Measurements from ENCODE around the gene PPP1R14D. TPM values are rescaled to one million over a fixed set of nuclear protein-coding genes. Genes with fewer than 3 reads are reported as not detected.

Gene PPP1R14D
- total RNA-seq, 2 experiments from 2014 or later = not detected

DNA sequence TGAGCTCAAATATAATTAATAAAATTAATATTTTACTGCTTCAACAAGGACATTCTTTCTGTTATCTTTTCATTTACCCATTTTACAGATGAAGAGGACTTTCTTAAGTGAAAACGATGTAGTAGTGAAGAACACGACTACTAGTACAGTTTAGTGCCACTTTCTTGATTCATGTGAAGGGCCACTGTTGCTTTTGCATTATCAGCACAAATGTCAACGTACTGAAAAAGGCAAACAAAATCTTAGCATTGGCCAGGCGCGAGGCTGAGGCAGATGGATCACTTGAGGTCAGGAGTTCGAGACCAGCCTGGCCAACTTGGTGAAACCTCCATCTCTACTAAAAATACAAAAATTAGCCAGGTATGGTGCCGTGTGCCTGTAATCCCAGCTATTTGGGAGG lies 9.5 kb downstream of the PPP1R14D start:
- no peak for DNase-seq
- no peak overlapping the region for H3K4me3 ChIP-seq (ENCODE audit: low read length)
- H3K9me3 Mint-ChIP-seq = no peaks in the 10 kb centered on the region
- H3K36me3 ChIP-seq (ENCODE audit: insufficient read depth, low read length) = peaks cover 9% of the 10 kb centered on the region
- CTCF ChIA-PET = interaction anchor here (0.6 kb wide), 1 partner anchor 24 kb away, joined by 3 read pairs; no protein-coding TSS in a partner anchor
- H3K27ac ChIP-seq (ENCODE audit: low read depth in 1 of 2, low read length in 2 of 2) = no peak overlapping the region
- no peak overlapping the region for H3K4me3 Mint-ChIP-seq
- POLR2A ChIA-PET = no interaction called here
- H3K4me1 ChIP-seq (ENCODE audit: insufficient read depth, low read length) = no peaks in the 10 kb centered on the region
- no peaks in the 10 kb centered on the region for H3K27me3 ChIP-seq (ENCODE audit: control insufficient read depth in 1 of 2, insufficient read depth in 2 of 2, low read length in 2 of 2)
- no peak overlapping the region for H3K27ac Mint-ChIP-seq
- peaks cover 19% of the 10 kb centered on the region for H3K36me3 Mint-ChIP-seq (ENCODE audit: low read depth)
- H3K4me1 Mint-ChIP-seq (ENCODE audit: low read depth) = no peaks in the 10 kb centered on the region
- peaks cover 8% of the 10 kb centered on the region for H3K27me3 Mint-ChIP-seq
- no peak for ATAC-seq (ENCODE audit: poor library complexity)
- intact Hi-C loops (cut with DNase I, micrococcal nuclease) = no loop called here
- TF ChIP-seq, protein P1, sequence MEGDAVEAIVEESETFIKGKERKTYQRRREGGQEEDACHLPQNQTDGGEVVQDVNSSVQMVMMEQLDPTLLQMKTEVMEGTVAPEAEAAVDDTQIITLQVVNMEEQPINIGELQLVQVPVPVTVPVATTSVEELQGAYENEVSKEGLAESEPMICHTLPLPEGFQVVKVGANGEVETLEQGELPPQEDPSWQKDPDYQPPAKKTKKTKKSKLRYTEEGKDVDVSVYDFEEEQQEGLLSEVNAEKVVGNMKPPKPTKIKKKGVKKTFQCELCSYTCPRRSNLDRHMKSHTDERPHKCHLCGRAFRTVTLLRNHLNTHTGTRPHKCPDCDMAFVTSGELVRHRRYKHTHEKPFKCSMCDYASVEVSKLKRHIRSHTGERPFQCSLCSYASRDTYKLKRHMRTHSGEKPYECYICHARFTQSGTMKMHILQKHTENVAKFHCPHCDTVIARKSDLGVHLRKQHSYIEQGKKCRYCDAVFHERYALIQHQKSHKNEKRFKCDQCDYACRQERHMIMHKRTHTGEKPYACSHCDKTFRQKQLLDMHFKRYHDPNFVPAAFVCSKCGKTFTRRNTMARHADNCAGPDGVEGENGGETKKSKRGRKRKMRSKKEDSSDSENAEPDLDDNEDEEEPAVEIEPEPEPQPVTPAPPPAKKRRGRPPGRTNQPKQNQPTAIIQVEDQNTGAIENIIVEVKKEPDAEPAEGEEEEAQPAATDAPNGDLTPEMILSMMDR (IDR thresholded peaks at IDR 0.05) = no peak
- no peaks in the 10 kb centered on the region for H3K9me3 ChIP-seq (ENCODE audit: control insufficient read depth in 1 of 2, insufficient read depth in 1 of 2, low read length in 2 of 2)

DNA sequence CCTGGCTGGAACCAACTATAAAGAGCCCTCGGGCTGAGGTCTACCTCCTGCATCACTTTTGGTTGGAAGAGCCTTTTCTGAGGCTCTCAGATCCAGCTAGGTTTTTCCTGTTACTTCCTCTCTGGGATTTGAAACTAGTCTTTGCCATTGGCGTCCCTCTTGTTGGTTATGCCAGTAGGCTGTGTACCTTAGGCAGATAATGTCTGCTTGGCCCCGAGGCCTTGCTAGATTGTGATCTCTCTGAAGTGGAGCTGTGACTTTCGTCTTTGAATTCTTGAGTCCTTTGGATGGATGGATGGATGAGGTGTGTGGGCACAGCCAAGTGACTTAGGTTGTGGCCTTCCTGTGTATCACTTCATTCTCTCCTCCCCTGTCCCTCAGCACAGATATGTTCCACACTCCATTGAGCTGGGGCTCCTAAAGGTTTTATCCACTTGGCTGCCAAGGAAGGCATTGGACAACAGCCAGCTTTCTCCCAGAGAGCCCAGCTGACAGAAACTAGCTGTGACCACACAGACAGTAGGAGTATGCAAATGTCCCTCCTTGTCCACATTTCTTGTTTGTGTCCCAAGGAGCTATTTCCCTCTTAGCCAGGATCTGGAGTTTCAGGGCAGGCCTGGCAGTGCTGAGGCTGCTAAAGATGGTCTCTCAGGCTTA lies 13.3 kb downstream of the PPP1R14D start:
- Mint-ChIP-seq H3K4me1 (ENCODE audit: low read depth) (no peaks in the 10 kb centered on the region), H3K27ac (no peak overlapping the region), H3K4me3 (no peak overlapping the region), H3K36me3 (ENCODE audit: low read depth) (peaks cover 39% of the 10 kb centered on the region), H3K27me3 (no peaks in the 10 kb centered on the region), H3K9me3 (no peaks in the 10 kb centered on the region)
- Histone ChIP-seq H3K4me1 (ENCODE audit: insufficient read depth, low read length) (no peaks in the 10 kb centered on the region), H3K36me3 (ENCODE audit: insufficient read depth, low read length) (peaks cover 40% of the 10 kb centered on the region), H3K27ac (ENCODE audit: low read depth in 1 of 2, low read length in 2 of 2) (no peak overlapping the region), H3K9me3 (ENCODE audit: control insufficient read depth in 1 of 2, insufficient read depth in 1 of 2, low read length in 2 of 2) (no peaks in the 10 kb centered on the region), H3K4me3 (ENCODE audit: low read length) (no peak overlapping the region), H3K27me3 (ENCODE audit: control insufficient read depth in 1 of 2, insufficient read depth in 2 of 2, low read length in 2 of 2) (no peaks in the 10 kb centered on the region)
- ChIA-PET POLR2A (no interaction called here), CTCF (no interaction called here)
- no peak for DNase-seq
- intact Hi-C loops (cut with DNase I, micrococcal nuclease) = no loop called here
- TF ChIP-seq, protein P1 (IDR thresholded peaks at IDR 0.05) = no peak
- no peak for ATAC-seq (ENCODE audit: poor library complexity)

DNA sequence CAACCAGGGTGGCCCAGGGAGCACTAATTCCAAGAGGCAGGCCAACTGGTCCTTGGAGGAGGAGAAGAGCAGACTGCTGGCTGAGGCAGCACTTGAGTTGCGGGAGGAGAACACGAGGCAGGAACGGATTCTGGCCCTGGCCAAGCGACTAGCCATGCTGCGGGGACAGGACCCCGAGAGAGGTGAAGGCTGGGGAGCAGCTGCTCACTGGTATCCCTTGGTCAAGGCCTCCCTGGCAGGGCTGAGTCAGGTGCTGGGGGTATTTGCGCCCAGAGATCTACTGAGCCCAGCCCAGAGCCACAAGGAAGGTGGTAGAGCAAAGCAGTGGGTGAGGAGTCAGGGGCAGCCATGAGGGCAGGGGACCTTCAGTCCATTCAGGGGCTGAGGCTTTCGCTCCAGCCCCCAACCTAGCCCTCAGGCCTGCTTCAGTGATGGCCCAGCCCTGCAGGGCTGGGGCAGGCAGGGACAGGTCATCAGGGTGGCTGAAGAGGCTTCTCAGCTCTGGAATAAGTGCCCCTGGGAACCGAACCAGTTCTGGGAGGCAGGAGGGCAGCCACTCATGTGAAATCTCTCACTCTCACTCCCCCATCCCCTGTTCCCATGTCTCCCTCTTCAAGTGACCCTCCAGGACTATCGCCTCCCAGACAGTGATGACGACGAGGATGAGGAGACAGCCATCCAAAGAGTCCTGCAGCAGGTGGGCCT lies 15.6 kb downstream of the PPP1R14D start:
- CTCF ChIA-PET = no interaction called here
- no peak overlapping the region for H3K4me3 Mint-ChIP-seq
- H3K4me1 Mint-ChIP-seq (ENCODE audit: low read depth) = peaks cover 9% of the 10 kb centered on the region
- H3K27me3 Mint-ChIP-seq = no peaks in the 10 kb centered on the region
- ATAC-seq (ENCODE audit: poor library complexity) (no peak), DNase-seq (no peak)
- H3K27ac ChIP-seq (ENCODE audit: low read depth in 1 of 2, low read length in 2 of 2) = no peak overlapping the region
- no peaks in the 10 kb centered on the region for H3K27me3 ChIP-seq (ENCODE audit: control insufficient read depth in 1 of 2, insufficient read depth in 2 of 2, low read length in 2 of 2)
- H3K27ac Mint-ChIP-seq = no peak overlapping the region
- TF ChIP-seq, protein P1 (IDR thresholded peaks at IDR 0.05) = no peak
- peaks cover 45% of the 10 kb centered on the region for H3K36me3 ChIP-seq (ENCODE audit: insufficient read depth, low read length)
- POLR2A ChIA-PET = no interaction called here
- peaks cover 39% of the 10 kb centered on the region for H3K36me3 Mint-ChIP-seq (ENCODE audit: low read depth)
- no peaks in the 10 kb centered on the region for H3K9me3 ChIP-seq (ENCODE audit: control insufficient read depth in 1 of 2, insufficient read depth in 1 of 2, low read length in 2 of 2)
- H3K4me1 ChIP-seq (ENCODE audit: insufficient read depth, low read length) = peaks cover 12% of the 10 kb centered on the region
- no peaks in the 10 kb centered on the region for H3K9me3 Mint-ChIP-seq
- intact Hi-C loops (cut with DNase I, micrococcal nuclease) = no loop called here
- H3K4me3 ChIP-seq (ENCODE audit: low read length) = no peak overlapping the region

Data from CD4-positive, alpha-beta T cell (primary cell).